ENCODE measurements around the gene PDE1C.

Gene PDE1C

DNA sequence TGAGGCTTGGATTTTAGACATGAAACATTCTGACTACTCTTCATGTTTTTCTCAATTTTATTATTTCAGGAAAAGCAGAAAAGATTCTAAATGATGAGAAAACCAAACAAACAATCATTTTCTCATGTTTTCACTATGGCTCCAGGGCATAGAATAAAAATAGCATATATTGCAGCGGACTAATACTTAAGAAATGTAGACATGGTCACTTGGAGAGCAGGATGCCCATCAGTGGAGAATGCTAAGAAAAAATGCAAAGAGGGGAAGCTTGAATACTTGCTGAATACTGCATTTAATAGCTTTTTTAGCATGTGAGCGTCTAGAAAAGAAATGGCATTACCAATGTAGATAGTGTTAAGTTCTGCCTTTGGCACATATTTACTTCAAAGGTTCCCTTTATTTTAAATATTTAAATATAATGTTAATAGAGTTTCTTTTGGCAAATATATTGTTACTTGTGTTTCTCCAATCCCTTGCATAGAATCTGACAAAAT is 275.3 kb downstream of the PDE1C start:
- TF ChIP-seq POU2F2 (IDR thresholded peaks at IDR 0.05; ENCODE audit: low read depth, low read length), result no peak
- no peak for TF ChIP-seq PAX5 (IDR thresholded peaks at IDR 0.05; ENCODE audit: insufficient read depth, low read length, severe bottlenecking)
- FAIRE-seq (no peak), DNase-seq (ENCODE audit: insufficient read length, low spot score) (no peak)

GRCh38 chr7:31791881-31792280 is 278.3 kb downstream of the PDE1C start:
- no peak for DNase-seq (ENCODE audit: insufficient read length, low spot score)
- no peak for TF ChIP-seq POU2F2 (IDR thresholded peaks at IDR 0.05; ENCODE audit: low read depth, low read length)
- TF ChIP-seq SPI1 (IDR thresholded peaks at IDR 0.05; ENCODE audit: low read depth, low read length), result no peak
- no peak for TF ChIP-seq TAF1 (IDR thresholded peaks at IDR 0.05; ENCODE audit: low read depth, low read length)
- no peak for TF ChIP-seq PAX5 (IDR thresholded peaks at IDR 0.05; ENCODE audit: insufficient read depth, low read length, severe bottlenecking)
- FAIRE-seq, result no peak

- no peak for DNase-seq (ENCODE audit: insufficient read length, low spot score)
- no peak for TF ChIP-seq POU2F2 (IDR thresholded peaks at IDR 0.05; ENCODE audit: low read depth, low read length)
- no peak for TF ChIP-seq PAX5 (IDR thresholded peaks at IDR 0.05; ENCODE audit: insufficient read depth, low read length, severe bottlenecking)
- no peak for TF ChIP-seq POLR2AphosphoS5 (IDR thresholded peaks at IDR 0.05; ENCODE audit: low read depth, low read length)
- TF ChIP-seq SPI1 (IDR thresholded peaks at IDR 0.05; ENCODE audit: low read depth, low read length), result no peak
- no peak for TF ChIP-seq TAF1 (IDR thresholded peaks at IDR 0.05; ENCODE audit: low read depth, low read length)
- no peak for TF ChIP-seq POLR2A (IDR thresholded peaks at IDR 0.05; ENCODE audit: low read depth, low read length)
- FAIRE-seq, result no peak
Observed at GRCh38 chr7:31788883-31789680, 281.1 kb downstream of the PDE1C start.

DNA sequence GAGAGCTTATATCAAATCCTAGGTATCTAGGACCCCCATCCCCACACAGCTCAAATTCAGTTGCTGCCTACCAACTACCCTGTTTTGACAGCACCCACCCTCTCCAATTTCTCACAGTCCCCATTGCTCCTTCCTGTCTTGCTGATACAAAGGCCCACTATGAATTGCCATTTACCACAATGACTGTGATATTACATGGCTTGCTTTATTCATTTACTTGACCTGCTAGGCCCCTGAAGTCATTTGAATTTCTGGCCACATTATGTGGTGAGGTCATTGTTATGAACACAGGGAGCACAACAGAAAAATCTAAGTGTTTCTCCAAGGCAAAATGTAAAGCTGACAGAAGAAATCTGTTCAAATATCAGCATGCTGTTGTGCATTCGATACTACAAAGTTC is 281.8 kb downstream of the PDE1C start:
- no peak for TF ChIP-seq TAF1 (IDR thresholded peaks at IDR 0.05; ENCODE audit: low read depth, low read length)
- no peak for TF ChIP-seq POLR2AphosphoS5 (IDR thresholded peaks at IDR 0.05; ENCODE audit: low read depth, low read length)
- TF ChIP-seq PAX5 (IDR thresholded peaks at IDR 0.05; ENCODE audit: insufficient read depth, low read length, severe bottlenecking), result no peak
- no peak for TF ChIP-seq POLR2A (IDR thresholded peaks at IDR 0.05; ENCODE audit: low read depth, low read length)
- DNase-seq (ENCODE audit: insufficient read length, low spot score), result no peak
- FAIRE-seq, result no peak

DNA sequence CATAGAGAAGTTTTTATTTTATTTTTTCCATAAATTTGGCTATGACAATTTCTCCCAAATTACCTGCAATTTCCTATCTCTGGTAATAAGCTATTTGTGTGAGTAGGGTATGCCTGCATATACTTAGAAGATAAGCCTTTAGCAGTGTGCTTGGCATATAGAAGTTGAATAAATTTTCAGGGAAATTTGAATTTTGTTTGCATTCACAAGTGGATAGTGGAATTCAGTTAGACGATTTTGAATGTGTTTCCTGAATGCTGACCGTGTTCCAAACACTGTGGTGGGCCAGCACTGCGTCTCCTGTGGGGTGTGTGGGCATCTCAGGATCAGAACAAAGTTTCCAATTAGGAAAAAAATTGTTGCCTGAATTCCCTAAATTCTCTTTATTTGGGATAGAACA is 283.9 kb downstream of the PDE1C start:
- TF ChIP-seq POLR2A (IDR thresholded peaks at IDR 0.05; ENCODE audit: low read depth, low read length), result no peak
- TF ChIP-seq TAF1 (IDR thresholded peaks at IDR 0.05; ENCODE audit: low read depth, low read length), result no peak
- no peak for TF ChIP-seq SPI1 (IDR thresholded peaks at IDR 0.05; ENCODE audit: low read depth, low read length)
- no peak for TF ChIP-seq POLR2AphosphoS5 (IDR thresholded peaks at IDR 0.05; ENCODE audit: low read depth, low read length)
- TF ChIP-seq POU2F2 (IDR thresholded peaks at IDR 0.05; ENCODE audit: low read depth, low read length), result no peak
- no peak for TF ChIP-seq PAX5 (IDR thresholded peaks at IDR 0.05; ENCODE audit: insufficient read depth, low read length, severe bottlenecking)
- FAIRE-seq, result no peak
- no peak for DNase-seq (ENCODE audit: insufficient read length, low spot score)

GRCh38 chr7:31785101-31785500 is 285.1 kb downstream of the PDE1C start:
- no peak for TF ChIP-seq POLR2A (IDR thresholded peaks at IDR 0.05; ENCODE audit: low read depth, low read length)
- no peak for TF ChIP-seq POU2F2 (IDR thresholded peaks at IDR 0.05; ENCODE audit: low read depth, low read length)
- TF ChIP-seq TAF1 (IDR thresholded peaks at IDR 0.05; ENCODE audit: low read depth, low read length), result no peak
- TF ChIP-seq SPI1 (IDR thresholded peaks at IDR 0.05; ENCODE audit: low read depth, low read length), result no peak
- FAIRE-seq (no peak), DNase-seq (ENCODE audit: insufficient read length, low spot score) (no peak)

DNA sequence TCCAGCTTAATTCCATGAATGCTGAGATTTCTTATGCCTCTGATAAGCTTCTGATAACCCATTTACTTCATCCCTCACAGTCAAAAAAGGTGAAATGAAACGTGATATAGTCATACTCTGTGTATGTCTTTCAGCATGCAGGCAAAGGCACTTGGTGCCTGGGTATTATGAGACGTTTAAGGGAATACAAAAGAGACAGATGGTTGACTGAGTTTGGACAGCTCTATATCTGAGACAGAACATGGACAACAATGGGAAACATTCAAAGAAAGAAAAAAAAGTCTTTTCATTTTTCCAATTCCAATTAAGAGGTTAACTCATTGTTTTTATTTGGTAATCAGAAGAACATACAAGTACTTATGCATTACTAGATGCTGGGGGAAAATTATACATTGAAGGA is 287.0 kb downstream of the PDE1C start:
- FAIRE-seq, result no peak
- TF ChIP-seq TAF1 (IDR thresholded peaks at IDR 0.05; ENCODE audit: low read depth, low read length), result no peak
- TF ChIP-seq POLR2AphosphoS5 (IDR thresholded peaks at IDR 0.05; ENCODE audit: low read depth, low read length), result no peak
- no peak for TF ChIP-seq POU2F2 (IDR thresholded peaks at IDR 0.05; ENCODE audit: low read depth, low read length)
- no peak for TF ChIP-seq PAX5 (IDR thresholded peaks at IDR 0.05; ENCODE audit: insufficient read depth, low read length, severe bottlenecking)
- no peak for TF ChIP-seq POLR2A (IDR thresholded peaks at IDR 0.05; ENCODE audit: low read depth, low read length)
- no peak for TF ChIP-seq SPI1 (IDR thresholded peaks at IDR 0.05; ENCODE audit: low read depth, low read length)

GRCh38 chr7:31782411-31782991 is 287.7 kb downstream of the PDE1C start:
- no peak for TF ChIP-seq POLR2A (IDR thresholded peaks at IDR 0.05; ENCODE audit: low read depth, low read length)
- no peak for TF ChIP-seq PAX5 (IDR thresholded peaks at IDR 0.05; ENCODE audit: insufficient read depth, low read length, severe bottlenecking)
- no peak for TF ChIP-seq TAF1 (IDR thresholded peaks at IDR 0.05; ENCODE audit: low read depth, low read length)
- TF ChIP-seq SPI1 (IDR thresholded peaks at IDR 0.05; ENCODE audit: low read depth, low read length), result no peak
- TF ChIP-seq POU2F2 (IDR thresholded peaks at IDR 0.05; ENCODE audit: low read depth, low read length), result no peak
- TF ChIP-seq POLR2AphosphoS5 (IDR thresholded peaks at IDR 0.05; ENCODE audit: low read depth, low read length), result no peak
- DNase-seq (ENCODE audit: insufficient read length, low spot score), result peak; percentile 26
- FAIRE-seq, result peak; percentile 43

More for the DNA sequence above, 287.0 kb downstream of the PDE1C start:
- no peak for DNase-seq (ENCODE audit: insufficient read length, low spot score)

DNA sequence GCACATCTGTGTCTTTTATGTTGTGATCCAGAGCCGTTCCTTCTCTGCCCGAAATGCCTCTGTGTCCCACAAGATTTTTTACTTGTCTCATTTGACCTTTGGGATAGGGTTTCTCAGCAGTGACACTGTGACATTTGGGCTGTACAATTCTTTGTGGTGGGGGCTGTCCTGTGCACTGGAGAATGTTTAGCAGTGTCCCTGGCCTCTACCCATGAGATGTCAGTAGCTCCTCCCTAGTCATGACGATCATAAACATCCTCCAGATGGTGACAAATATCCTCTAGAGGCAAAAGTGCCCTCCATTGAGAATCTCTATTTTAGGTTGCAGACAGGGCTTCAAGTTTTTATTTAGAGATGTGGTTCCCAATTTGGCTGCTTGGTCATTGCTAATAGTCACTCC is 291.9 kb downstream of the PDE1C start:
- DNase-seq (ENCODE audit: insufficient read length, low spot score), result no peak
- no peak for TF ChIP-seq POLR2AphosphoS5 (IDR thresholded peaks at IDR 0.05; ENCODE audit: low read depth, low read length)
- TF ChIP-seq TAF1 (IDR thresholded peaks at IDR 0.05; ENCODE audit: low read depth, low read length), result no peak
- TF ChIP-seq POLR2A (IDR thresholded peaks at IDR 0.05; ENCODE audit: low read depth, low read length), result no peak

DNA sequence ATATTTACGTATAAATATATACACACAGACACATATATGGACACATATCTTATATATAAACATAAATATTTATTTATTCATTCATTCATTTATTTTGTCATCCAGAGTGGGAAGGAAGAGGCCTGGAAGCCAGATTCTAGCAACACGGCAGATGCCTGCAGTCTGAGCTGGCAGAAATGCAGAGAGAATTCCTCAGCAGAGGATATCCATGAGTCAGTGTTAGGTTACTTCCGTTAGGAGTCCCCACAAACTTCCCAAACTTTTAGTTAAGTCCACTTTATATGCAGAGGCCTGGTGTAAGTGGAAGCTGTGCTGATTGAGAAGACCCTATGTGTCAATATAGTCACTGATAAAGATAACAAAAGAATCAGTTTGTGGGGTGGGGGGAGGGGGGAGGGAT is 293.6 kb downstream of the PDE1C start:
- DNase-seq (ENCODE audit: insufficient read length, low spot score), result no peak
- TF ChIP-seq POU2F2 (IDR thresholded peaks at IDR 0.05; ENCODE audit: low read depth, low read length) (no peak), PAX5 (IDR thresholded peaks at IDR 0.05; ENCODE audit: insufficient read depth, low read length, severe bottlenecking) (no peak), POLR2AphosphoS5 (IDR thresholded peaks at IDR 0.05; ENCODE audit: low read depth, low read length) (no peak), POLR2A (IDR thresholded peaks at IDR 0.05; ENCODE audit: low read depth, low read length) (no peak), SPI1 (IDR thresholded peaks at IDR 0.05; ENCODE audit: low read depth, low read length) (no peak), TAF1 (IDR thresholded peaks at IDR 0.05; ENCODE audit: low read depth, low read length) (no peak)
- no peak for FAIRE-seq

More for the DNA sequence above, 291.9 kb downstream of the PDE1C start:
- FAIRE-seq, result no peak

Measured in GM12891 (cell line).